HepG2 (cell line): ENCODE measurements around the gene TTLL13.

Experiments
- ARNT2 ChIP-seq: sonication (generic); formaldehyde crosslinking; IDR thresholded peaks from 2 replicates; pipeline ENCODE4 v1.8.0; 2022; ENCODE audit warnings: mild to moderate bottlenecking, low read depth, missing genetic modification reagents, moderate library complexity
- HDAC6 ChIP-seq: fragments of 200-600 bp; sonication (generic); IDR thresholded peaks from 2 replicates; pipeline ENCODE4 v1.7.0; 2017; ENCODE audit warnings: mild to moderate bottlenecking, antibody characterized with exemption, low read length, low read depth
- JUNB ChIP-seq: sonication (generic); formaldehyde crosslinking; IDR thresholded peaks from 2 replicates; pipeline ENCODE4 v1.8.0; 2022; ENCODE audit warnings: missing genetic modification reagents, mild to moderate bottlenecking, borderline replicate concordance
- NR2F2 ChIP-seq: IDR thresholded peaks from 2 replicates; pipeline ENCODE4 v1.6.1; 2012; ENCODE audit warnings: low read depth, inconsistent platforms, borderline replicate concordance
- POLR2AphosphoS2 ChIP-seq: IDR thresholded peaks from 2 replicates; pipeline ENCODE4 v1.6.1; 2011; ENCODE audit warnings: low read depth, low read length, improper control_type of control experiment
- POLR2AphosphoS5 ChIP-seq: IDR thresholded peaks from 2 replicates; pipeline ENCODE4 v1.6.1; 2012; ENCODE audit warnings: low read depth, low read length
- ZNF12 ChIP-seq: sonication (generic); formaldehyde crosslinking; IDR thresholded peaks from 2 replicates; pipeline ENCODE4 v1.5.0; 2020; ENCODE audit warnings: missing genetic modification reagents
- TF ChIP-seq, protein P1 (sequence below): sonication (generic); formaldehyde crosslinking; IDR thresholded peaks from 2 replicates; pipeline ENCODE4 v1.5.0; 2020; ENCODE audit warnings: missing genetic modification reagents
- TF ChIP-seq, protein P2 (sequence below), 2 experiments: sonication (generic) in 1 of 2; formaldehyde crosslinking in 1 of 2; IDR thresholded peaks; 2 replicates each; pipeline versions ENCODE4 v1.5.1 to v1.6.1; 2011 to 2020; ENCODE audit warnings: borderline replicate concordance in 1 of 2, low read depth in 1 of 2, low read length in 1 of 2, mild to moderate bottlenecking in 1 of 2, missing genetic modification reagents in 1 of 2, moderate library complexity in 1 of 2
- TF ChIP-seq, protein P3 (sequence below), 2 experiments: IDR thresholded peaks; 2 replicates each; pipeline ENCODE4 v1.6.1; 2011 to 2012; ENCODE audit warnings: low read length in 2 of 2, borderline replicate concordance in 1 of 2, low read depth in 1 of 2, mild to moderate bottlenecking in 1 of 2, moderate library complexity in 1 of 2

DNA sequence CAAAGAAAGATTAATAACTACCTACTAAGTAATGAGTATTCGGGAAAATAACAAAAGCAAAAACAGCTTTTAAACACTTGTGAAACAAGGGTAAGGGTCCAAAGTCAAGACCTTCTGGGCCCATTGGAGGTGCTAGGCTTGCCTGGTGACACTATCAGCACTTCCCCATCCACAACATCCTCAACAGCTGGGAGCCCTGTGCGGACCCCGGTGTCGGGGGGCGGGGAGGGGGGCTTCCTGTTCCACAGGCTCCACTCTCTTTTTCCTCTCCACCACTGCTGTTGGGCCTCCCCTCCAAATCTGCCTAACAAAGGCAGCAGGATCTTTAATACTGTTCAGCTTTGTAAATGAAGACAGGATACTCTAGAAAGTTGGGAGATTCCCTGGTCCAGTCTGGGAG lies 37.7 kb downstream of the TTLL13 start:
- TF ChIP-seq POLR2AphosphoS2 (no peak), ZNF12 (no peak), HDAC6 (no peak), POLR2AphosphoS5 (no peak), ARNT2 (no peak), NR2F2 (no peak), JUNB (no peak)
- TF ChIP-seq, protein P1, sequence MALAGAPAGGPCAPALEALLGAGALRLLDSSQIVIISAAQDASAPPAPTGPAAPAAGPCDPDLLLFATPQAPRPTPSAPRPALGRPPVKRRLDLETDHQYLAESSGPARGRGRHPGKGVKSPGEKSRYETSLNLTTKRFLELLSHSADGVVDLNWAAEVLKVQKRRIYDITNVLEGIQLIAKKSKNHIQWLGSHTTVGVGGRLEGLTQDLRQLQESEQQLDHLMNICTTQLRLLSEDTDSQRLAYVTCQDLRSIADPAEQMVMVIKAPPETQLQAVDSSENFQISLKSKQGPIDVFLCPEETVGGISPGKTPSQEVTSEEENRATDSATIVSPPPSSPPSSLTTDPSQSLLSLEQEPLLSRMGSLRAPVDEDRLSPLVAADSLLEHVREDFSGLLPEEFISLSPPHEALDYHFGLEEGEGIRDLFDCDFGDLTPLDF (CRISPR knock-in tag): no peak
- TF ChIP-seq, protein P2, sequence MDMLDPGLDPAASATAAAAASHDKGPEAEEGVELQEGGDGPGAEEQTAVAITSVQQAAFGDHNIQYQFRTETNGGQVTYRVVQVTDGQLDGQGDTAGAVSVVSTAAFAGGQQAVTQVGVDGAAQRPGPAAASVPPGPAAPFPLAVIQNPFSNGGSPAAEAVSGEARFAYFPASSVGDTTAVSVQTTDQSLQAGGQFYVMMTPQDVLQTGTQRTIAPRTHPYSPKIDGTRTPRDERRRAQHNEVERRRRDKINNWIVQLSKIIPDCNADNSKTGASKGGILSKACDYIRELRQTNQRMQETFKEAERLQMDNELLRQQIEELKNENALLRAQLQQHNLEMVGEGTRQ (IDR thresholded peaks at IDR 0.05; ENCODE audit: low read depth, low read length): no peak
- TF ChIP-seq, protein P2 (CRISPR knock-in tag; IDR thresholded peaks at IDR 0.05; ENCODE audit: borderline replicate concordance): no peak
- TF ChIP-seq, protein P3, sequence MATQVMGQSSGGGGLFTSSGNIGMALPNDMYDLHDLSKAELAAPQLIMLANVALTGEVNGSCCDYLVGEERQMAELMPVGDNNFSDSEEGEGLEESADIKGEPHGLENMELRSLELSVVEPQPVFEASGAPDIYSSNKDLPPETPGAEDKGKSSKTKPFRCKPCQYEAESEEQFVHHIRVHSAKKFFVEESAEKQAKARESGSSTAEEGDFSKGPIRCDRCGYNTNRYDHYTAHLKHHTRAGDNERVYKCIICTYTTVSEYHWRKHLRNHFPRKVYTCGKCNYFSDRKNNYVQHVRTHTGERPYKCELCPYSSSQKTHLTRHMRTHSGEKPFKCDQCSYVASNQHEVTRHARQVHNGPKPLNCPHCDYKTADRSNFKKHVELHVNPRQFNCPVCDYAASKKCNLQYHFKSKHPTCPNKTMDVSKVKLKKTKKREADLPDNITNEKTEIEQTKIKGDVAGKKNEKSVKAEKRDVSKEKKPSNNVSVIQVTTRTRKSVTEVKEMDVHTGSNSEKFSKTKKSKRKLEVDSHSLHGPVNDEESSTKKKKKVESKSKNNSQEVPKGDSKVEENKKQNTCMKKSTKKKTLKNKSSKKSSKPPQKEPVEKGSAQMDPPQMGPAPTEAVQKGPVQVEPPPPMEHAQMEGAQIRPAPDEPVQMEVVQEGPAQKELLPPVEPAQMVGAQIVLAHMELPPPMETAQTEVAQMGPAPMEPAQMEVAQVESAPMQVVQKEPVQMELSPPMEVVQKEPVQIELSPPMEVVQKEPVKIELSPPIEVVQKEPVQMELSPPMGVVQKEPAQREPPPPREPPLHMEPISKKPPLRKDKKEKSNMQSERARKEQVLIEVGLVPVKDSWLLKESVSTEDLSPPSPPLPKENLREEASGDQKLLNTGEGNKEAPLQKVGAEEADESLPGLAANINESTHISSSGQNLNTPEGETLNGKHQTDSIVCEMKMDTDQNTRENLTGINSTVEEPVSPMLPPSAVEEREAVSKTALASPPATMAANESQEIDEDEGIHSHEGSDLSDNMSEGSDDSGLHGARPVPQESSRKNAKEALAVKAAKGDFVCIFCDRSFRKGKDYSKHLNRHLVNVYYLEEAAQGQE (IDR thresholded peaks at IDR 0.05; ENCODE audit: borderline replicate concordance in 1 of 2, low read depth in 1 of 2, low read length in 2 of 2): no peak
